Esophagus squamous epithelium (tissue), 4 donors: Measurements from ENCODE around the gene RYR3.
A peak's percentile ranks its signal among the peaks of the same experiment; 100 is the strongest.

Experiments
- CTCF ChIP-seq, 6 experiments: fragments of 450-650 bp in 4 of 6; fragments of 200-600 bp in 2 of 6; sonication (generic) in 2 of 6; IDR thresholded peaks; one replicate each; pipeline ENCODE4 v1.5.1; 2016 to 2019; ENCODE audit warnings: antibody characterized with exemption in 6 of 6, mild to moderate bottlenecking in 4 of 6, moderate library complexity in 4 of 6
- POLR2A ChIP-seq, 4 donors: fragments of 450-650 bp; IDR thresholded peaks; one replicate each; pipeline ENCODE4 v1.6.1; 2017; ENCODE audit warnings: antibody characterized with exemption in 4 of 4, mild to moderate bottlenecking in 4 of 4, moderate library complexity in 3 of 4

DNA sequence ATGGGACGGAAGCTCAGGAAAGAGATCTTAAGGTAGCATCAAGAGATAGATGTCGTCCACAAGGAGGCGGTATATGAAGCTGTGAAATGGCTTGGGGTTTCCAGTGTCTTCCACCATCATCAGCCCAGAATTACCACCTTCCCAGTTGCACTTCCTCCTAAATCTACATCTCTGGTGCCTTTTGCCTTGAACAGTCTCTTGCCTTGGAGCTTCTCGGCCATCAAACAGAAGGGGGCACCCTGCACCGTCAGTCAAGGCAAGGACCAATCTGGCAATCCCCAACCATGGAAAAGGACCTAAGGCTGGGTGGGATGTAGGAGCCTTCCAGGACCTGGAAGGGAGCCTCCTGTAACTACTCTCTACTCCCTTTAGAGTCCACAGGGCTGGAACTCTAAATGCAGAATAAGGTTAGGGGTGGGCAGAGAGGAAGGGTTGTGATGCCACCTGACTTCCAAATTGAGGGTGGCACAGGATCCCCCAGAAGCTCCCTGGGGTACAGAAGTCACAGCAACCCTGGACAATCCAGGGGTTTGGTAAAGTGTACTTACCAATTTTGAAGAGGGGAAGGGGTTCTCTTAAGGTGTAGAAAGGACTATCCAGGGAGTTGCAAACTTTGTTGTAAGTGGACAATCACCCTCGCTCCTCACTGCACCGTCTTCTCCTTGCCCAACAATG, 1.0 kb upstream of the RYR3 start:
- TF ChIP-seq POLR2A (IDR thresholded peaks at IDR 0.05) (no peak), CTCF (IDR thresholded peaks at IDR 0.05) (peak in 3 of 6 experiments; percentile 15 to 37 (median 19))
